Astrocyte (in vitro differentiated cells and primary cell): ENCODE data around the gene ANKRD11.

Experiments used
- EZH2 ChIP-seq: IDR thresholded peaks from 2 replicates; pipeline ENCODE4 v1.6.1; 2012; ENCODE audit warnings: mild to moderate bottlenecking, low read length, inconsistent platforms; ENCODE audit not compliant: insufficient read depth
- TF ChIP-seq, protein P1 (sequence below): IDR thresholded peaks from 2 replicates; pipeline ENCODE4 v1.5.1; 2011; ENCODE audit warnings: low read depth, mild to moderate bottlenecking, inconsistent platforms, low read length, moderate library complexity; ENCODE audit not compliant: insufficient read depth

- TF ChIP-seq, protein P1, sequence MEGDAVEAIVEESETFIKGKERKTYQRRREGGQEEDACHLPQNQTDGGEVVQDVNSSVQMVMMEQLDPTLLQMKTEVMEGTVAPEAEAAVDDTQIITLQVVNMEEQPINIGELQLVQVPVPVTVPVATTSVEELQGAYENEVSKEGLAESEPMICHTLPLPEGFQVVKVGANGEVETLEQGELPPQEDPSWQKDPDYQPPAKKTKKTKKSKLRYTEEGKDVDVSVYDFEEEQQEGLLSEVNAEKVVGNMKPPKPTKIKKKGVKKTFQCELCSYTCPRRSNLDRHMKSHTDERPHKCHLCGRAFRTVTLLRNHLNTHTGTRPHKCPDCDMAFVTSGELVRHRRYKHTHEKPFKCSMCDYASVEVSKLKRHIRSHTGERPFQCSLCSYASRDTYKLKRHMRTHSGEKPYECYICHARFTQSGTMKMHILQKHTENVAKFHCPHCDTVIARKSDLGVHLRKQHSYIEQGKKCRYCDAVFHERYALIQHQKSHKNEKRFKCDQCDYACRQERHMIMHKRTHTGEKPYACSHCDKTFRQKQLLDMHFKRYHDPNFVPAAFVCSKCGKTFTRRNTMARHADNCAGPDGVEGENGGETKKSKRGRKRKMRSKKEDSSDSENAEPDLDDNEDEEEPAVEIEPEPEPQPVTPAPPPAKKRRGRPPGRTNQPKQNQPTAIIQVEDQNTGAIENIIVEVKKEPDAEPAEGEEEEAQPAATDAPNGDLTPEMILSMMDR = no peak
- no peak for TF ChIP-seq EZH2
Measured at GRCh38 chr16:89280546-89281188, 209.7 kb downstream of the ANKRD11 start.
